ENCODE results near the gene MOSMO. TPM values are rescaled to one million over a fixed set of nuclear protein-coding genes. Genes with fewer than 3 reads are reported as not detected.

Gene MOSMO
- total and polyA plus RNA-seq, 2 of the 13 experiments (the other 11 are each of a cell fraction or from before 2014, with no cell fraction given), result 26.7 to 32.6 TPM

DNA sequence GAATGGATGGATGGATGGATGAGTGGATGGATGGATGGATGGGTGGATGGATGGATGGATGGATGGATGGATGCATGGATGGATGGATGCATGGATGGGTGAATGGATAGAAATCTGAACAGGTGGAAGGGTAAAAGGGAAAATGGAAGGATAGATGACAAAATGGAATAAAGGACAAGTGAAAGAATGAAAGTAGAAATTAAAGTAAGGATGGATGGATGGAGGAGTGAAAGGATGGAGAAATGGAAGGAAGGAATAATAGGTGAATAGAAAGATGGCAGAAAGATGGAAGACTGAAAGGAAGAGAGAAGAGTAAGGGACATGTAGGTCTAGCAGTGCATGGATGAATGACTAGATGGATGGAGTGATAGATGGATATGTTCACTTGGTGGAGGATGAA is 114.3 kb downstream of the MOSMO start:
- no peak for DNase-seq (ENCODE audit: low spot score)
- no peak overlapping the region for H3K9ac ChIP-seq (ENCODE audit: insufficient read depth, low read depth, low read length)
- in situ Hi-C loops (cut with HindIII; ENCODE audit: extremely low pct_ligation_motif_present, low pct_unique_long_range_greater_than_20kb), result loop anchor here (5.0 kb wide), 1 partner anchor 65 kb away; no protein-coding TSS in a partner anchor
- POLR2A ChIA-PET, result no interaction called here
- no peak overlapping the region for H2AFZ ChIP-seq (ENCODE audit: low read length)
- H4K20me1 ChIP-seq (ENCODE audit: insufficient read depth, low read length), result no peaks in the 10 kb centered on the region
- no peak for ATAC-seq
- CTCF ChIA-PET (ENCODE audit: low intra/inter-chr PET ratio, low total read pairs), result no interaction called here
- no peak overlapping the region for H3K4me3 ChIP-seq (replicated peaks in 1 of 3; ENCODE audit: insufficient read depth in 1 of 3, low read depth in 2 of 3, low read length in 3 of 3)
- H3K36me3 ChIP-seq (replicated peaks in 1 of 2; ENCODE audit: control insufficient read depth in 1 of 2, insufficient read depth in 2 of 2, low read length in 2 of 2), result no peaks in the 10 kb centered on the region
- H3K4me2 ChIP-seq (ENCODE audit: low read depth, low read length), result no peak overlapping the region
- no TSS peak for BruUV-seq (replicated peaks)
- H3K79me2 ChIP-seq (ENCODE audit: insufficient read depth, low read length), result no peaks in the 10 kb centered on the region
- H3K4me1 ChIP-seq (ENCODE audit: insufficient read depth, low read length), result no peaks in the 10 kb centered on the region
- no peaks in the 10 kb centered on the region for H3K9me3 ChIP-seq (ENCODE audit: low read length)
- H3K27me3 ChIP-seq (ENCODE audit: control insufficient read depth in 1 of 2, insufficient read depth in 2 of 2, low read length in 2 of 2), result peaks cover 5 to 7% of the 10 kb centered on the region in 2 experiments; a peak in 3 of 5 replicates
- intact Hi-C loops (cut with micrococcal nuclease; ENCODE audit: unreplicated experiment), result no loop called here
- no peak overlapping the region for H3K27ac ChIP-seq (ENCODE audit: extremely low read length, insufficient read depth, low read length)
- FAIRE-seq, result no peak
- TF ChIP-seq, protein P1, sequence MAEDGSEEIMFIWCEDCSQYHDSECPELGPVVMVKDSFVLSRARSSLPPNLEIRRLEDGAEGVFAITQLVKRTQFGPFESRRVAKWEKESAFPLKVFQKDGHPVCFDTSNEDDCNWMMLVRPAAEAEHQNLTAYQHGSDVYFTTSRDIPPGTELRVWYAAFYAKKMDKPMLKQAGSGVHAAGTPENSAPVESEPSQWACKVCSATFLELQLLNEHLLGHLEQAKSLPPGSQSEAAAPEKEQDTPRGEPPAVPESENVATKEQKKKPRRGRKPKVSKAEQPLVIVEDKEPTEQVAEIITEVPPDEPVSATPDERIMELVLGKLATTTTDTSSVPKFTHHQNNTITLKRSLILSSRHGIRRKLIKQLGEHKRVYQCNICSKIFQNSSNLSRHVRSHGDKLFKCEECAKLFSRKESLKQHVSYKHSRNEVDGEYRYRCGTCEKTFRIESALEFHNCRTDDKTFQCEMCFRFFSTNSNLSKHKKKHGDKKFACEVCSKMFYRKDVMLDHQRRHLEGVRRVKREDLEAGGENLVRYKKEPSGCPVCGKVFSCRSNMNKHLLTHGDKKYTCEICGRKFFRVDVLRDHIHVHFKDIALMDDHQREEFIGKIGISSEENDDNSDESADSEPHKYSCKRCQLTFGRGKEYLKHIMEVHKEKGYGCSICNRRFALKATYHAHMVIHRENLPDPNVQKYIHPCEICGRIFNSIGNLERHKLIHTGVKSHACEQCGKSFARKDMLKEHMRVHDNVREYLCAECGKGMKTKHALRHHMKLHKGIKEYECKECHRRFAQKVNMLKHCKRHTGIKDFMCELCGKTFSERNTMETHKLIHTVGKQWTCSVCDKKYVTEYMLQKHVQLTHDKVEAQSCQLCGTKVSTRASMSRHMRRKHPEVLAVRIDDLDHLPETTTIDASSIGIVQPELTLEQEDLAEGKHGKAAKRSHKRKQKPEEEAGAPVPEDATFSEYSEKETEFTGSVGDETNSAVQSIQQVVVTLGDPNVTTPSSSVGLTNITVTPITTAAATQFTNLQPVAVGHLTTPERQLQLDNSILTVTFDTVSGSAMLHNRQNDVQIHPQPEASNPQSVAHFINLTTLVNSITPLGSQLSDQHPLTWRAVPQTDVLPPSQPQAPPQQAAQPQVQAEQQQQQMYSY (CRISPR knock-in tag; IDR thresholded peaks at IDR 0.05), result no peak
- no peak for TF ChIP-seq POLR2AphosphoS2 (IDR thresholded peaks at IDR 0.05; ENCODE audit: low read depth, low read length)
- no peak for TF ChIP-seq GATAD1 (CRISPR knock-in tag; IDR thresholded peaks at IDR 0.05)
- no peak for TF ChIP-seq CEBPG (CRISPR knock-in tag; IDR thresholded peaks at IDR 0.05)
- no peak for TF ChIP-seq ZNF550 (CRISPR knock-in tag; IDR thresholded peaks at IDR 0.05; ENCODE audit: borderline replicate concordance)
- TF ChIP-seq, protein P2, sequence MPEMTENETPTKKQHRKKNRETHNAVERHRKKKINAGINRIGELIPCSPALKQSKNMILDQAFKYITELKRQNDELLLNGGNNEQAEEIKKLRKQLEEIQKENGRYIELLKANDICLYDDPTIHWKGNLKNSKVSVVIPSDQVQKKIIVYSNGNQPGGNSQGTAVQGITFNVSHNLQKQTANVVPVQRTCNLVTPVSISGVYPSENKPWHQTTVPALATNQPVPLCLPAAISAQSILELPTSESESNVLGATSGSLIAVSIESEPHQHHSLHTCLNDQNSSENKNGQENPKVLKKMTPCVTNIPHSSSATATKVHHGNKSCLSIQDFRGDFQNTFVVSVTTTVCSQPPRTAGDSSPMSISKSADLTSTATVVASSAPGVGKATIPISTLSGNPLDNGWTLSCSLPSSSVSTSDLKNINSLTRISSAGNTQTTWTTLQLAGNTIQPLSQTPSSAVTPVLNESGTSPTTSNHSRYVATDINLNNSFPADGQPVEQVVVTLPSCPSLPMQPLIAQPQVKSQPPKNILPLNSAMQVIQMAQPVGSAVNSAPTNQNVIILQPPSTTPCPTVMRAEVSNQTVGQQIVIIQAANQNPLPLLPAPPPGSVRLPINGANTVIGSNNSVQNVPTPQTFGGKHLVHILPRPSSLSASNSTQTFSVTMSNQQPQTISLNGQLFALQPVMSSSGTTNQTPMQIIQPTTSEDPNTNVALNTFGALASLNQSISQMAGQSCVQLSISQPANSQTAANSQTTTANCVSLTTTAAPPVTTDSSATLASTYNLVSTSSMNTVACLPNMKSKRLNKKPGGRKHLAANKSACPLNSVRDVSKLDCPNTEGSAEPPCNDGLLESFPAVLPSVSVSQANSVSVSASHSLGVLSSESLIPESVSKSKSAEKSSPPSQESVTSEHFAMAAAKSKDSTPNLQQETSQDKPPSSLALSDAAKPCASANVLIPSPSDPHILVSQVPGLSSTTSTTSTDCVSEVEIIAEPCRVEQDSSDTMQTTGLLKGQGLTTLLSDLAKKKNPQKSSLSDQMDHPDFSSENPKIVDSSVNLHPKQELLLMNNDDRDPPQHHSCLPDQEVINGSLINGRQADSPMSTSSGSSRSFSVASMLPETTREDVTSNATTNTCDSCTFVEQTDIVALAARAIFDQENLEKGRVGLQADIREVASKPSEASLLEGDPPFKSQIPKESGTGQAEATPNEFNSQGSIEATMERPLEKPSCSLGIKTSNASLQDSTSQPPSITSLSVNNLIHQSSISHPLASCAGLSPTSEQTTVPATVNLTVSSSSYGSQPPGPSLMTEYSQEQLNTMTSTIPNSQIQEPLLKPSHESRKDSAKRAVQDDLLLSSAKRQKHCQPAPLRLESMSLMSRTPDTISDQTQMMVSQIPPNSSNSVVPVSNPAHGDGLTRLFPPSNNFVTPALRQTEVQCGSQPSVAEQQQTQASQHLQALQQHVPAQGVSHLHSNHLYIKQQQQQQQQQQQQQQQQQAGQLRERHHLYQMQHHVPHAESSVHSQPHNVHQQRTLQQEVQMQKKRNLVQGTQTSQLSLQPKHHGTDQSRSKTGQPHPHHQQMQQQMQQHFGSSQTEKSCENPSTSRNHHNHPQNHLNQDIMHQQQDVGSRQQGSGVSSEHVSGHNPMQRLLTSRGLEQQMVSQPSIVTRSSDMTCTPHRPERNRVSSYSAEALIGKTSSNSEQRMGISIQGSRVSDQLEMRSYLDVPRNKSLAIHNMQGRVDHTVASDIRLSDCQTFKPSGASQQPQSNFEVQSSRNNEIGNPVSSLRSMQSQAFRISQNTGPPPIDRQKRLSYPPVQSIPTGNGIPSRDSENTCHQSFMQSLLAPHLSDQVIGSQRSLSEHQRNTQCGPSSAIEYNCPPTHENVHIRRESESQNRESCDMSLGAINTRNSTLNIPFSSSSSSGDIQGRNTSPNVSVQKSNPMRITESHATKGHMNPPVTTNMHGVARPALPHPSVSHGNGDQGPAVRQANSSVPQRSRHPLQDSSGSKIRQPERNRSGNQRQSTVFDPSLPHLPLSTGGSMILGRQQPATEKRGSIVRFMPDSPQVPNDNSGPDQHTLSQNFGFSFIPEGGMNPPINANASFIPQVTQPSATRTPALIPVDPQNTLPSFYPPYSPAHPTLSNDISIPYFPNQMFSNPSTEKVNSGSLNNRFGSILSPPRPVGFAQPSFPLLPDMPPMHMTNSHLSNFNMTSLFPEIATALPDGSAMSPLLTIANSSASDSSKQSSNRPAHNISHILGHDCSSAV (CRISPR knock-in tag; IDR thresholded peaks at IDR 0.05; ENCODE audit: borderline replicate concordance), result no peak
- no peak for TF ChIP-seq ZNF143 (CRISPR knock-in tag; IDR thresholded peaks at IDR 0.05)
- TF ChIP-seq, protein P3, sequence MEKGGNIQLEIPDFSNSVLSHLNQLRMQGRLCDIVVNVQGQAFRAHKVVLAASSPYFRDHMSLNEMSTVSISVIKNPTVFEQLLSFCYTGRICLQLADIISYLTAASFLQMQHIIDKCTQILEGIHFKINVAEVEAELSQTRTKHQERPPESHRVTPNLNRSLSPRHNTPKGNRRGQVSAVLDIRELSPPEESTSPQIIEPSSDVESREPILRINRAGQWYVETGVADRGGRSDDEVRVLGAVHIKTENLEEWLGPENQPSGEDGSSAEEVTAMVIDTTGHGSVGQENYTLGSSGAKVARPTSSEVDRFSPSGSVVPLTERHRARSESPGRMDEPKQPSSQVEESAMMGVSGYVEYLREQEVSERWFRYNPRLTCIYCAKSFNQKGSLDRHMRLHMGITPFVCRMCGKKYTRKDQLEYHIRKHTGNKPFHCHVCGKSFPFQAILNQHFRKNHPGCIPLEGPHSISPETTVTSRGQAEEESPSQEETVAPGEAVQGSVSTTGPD (CRISPR knock-in tag; IDR thresholded peaks at IDR 0.05), result no peak
- TF ChIP-seq, protein P4, sequence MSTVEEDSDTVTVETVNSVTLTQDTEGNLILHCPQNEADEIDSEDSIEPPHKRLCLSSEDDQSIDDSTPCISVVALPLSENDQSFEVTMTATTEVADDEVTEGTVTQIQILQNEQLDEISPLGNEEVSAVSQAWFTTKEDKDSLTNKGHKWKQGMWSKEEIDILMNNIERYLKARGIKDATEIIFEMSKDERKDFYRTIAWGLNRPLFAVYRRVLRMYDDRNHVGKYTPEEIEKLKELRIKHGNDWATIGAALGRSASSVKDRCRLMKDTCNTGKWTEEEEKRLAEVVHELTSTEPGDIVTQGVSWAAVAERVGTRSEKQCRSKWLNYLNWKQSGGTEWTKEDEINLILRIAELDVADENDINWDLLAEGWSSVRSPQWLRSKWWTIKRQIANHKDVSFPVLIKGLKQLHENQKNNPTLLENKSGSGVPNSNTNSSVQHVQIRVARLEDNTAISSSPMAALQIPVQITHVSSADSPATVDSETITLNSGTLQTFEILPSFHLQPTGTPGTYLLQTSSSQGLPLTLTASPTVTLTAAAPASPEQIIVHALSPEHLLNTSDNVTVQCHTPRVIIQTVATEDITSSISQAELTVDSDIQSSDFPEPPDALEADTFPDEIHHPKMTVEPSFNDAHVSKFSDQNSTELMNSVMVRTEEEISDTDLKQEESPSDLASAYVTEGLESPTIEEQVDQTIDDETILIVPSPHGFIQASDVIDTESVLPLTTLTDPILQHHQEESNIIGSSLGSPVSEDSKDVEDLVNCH (CRISPR knock-in tag; IDR thresholded peaks at IDR 0.05), result no peak
- no peak for TF ChIP-seq SRF (IDR thresholded peaks at IDR 0.05; ENCODE audit: low read depth, low read length)

Data from HepG2 (cell line).